Adrenal gland (tissue), 12 donors: ENCODE results near the gene RAB6B. TPM values are rescaled to one million over a fixed set of nuclear protein-coding genes. Genes with fewer than 3 reads are reported as not detected.

Source experiments
- DNase-seq, 7 donors: peaks; one replicate each; pipeline ENCODE4 v3.0.0-alpha.2; 2019 to 2020
- H3K27ac ChIP-seq, 5 donors: fragments of 200-600 bp; sonication (generic) in 4 of 5; 1 replicate in 3 of 5; 2 replicates in 2 of 5; pipeline versions ENCODE4 v1.5.1 to v1.8.0; 2016 to 2020; ENCODE audit warnings: mild to moderate bottlenecking in 1 of 5
- H3K27me3 ChIP-seq: fragments of 200-600 bp; 2 replicates; pipeline ENCODE4 v1.8.0; 2021
- H3K36me3 ChIP-seq, 2 donors: fragments of 200-600 bp; replicated peaks in 1 of 2; 1 replicate in 1 of 2; 2 replicates in 1 of 2; pipeline versions ENCODE4 v1.5.1 to v1.8.0; 2018 to 2022
- H3K4me1 ChIP-seq, 2 donors: fragments of 200-600 bp; replicated peaks in 1 of 2; 1 replicate in 1 of 2; 2 replicates in 1 of 2; pipeline versions ENCODE4 v1.5.1 to v1.8.0; 2018 to 2021
- H3K4me3 ChIP-seq, 4 donors: fragments of 200-600 bp; sonication (generic) in 3 of 4; one replicate each; pipeline ENCODE4 v1.5.1; 2016 to 2018
- H3K9me3 ChIP-seq, 3 donors: fragments of 200-600 bp; sonication (generic) in 1 of 3; replicated peaks in 1 of 3; 1 replicate in 2 of 3; 2 replicates in 1 of 3; pipeline versions ENCODE4 v1.5.1 to v1.8.0; 2016 to 2021
- POLR2A ChIP-seq, 2 donors: fragments of 450-650 bp; IDR thresholded peaks; one replicate each; pipeline ENCODE4 v1.6.1; 2017; ENCODE audit warnings: antibody characterized with exemption in 2 of 2, mild to moderate bottlenecking in 2 of 2, moderate library complexity in 1 of 2
- WGBS, 4 donors: extraction: QIAGEN DNeasy Blood & Tissue Kit in 2 of 4; methylation state at CpG; one replicate each; pipeline versions ENCODE4 v1.1.5 to v1.1.7; 2013 to 2017; 5-methylcytosine and 5-hydroxymethylcytosine counted together
- intact Hi-C, 2 donors: fragments of 100-400 bp; cut with DNase I; formaldehyde crosslinking; loops; one replicate each; pipeline versions ENCODE4 v1.14.1 to v1.15.0; 2022 to 2023
- polyA plus RNA-seq, 3 donors: library from polyadenylated mRNA; stranded (reverse); fragments of 200-250 nt in 2 of 3; fragments of 350-450 nt in 1 of 3; fragmentation: Illumina TruSeq in 1 of 3; extraction: RNeasy Lipid Tissue Mini Kit (QIAGEN cat#74804) in 1 of 3; gene quantifications; one replicate each; pipeline ENCODE4 v1.2.3, GENCODE V29; 2013 to 2014
- total RNA-seq, 9 donors: library from RNA; depleted of rRNA in 4 of 9; stranded (reverse); fragments of >200 nt in 4 of 9; fragments of 120-200 nt in 1 of 9; fragmentation: NEBNext Ultra II Directional in 1 of 9; extraction: Animal tissue kit (Norgen Biotek cat#: 25700) in 1 of 9; gene quantifications; one replicate each; pipeline versions ENCODE4 v1.1.0 to v1.2.4, GENCODE V29; 2013 to 2023
- TF ChIP-seq, protein P1 (sequence below), 6 experiments: fragments of 450-650 bp in 4 of 6; fragments of 200-600 bp in 2 of 6; sonication (generic) in 1 of 6; IDR thresholded peaks; 1 replicate in 5 of 6; 2 replicates in 1 of 6; pipeline versions ENCODE4 v1.5.1 to v1.8.0; 2016 to 2021; ENCODE audit warnings: antibody characterized with exemption in 6 of 6, mild to moderate bottlenecking in 2 of 6, moderate library complexity in 1 of 6
- donor health status: healthy with polysubstance abuse.
- donor health status: Bipolar disorder and iron deficiency.
- donor health status: DM: yes; HTN: yes; CAD: no.
- donor health status: DM: no; HTN: no; CAD: no.
- donor health status: DM: no; HTN: no; CAD: no.
- donor health status: DM: yes; HTN: yes; CAD: no.

The RAB6B gene
- total and polyA plus RNA-seq, 12 donors, result 1.4 to 14.5 (median 4.3) TPM

DNA sequence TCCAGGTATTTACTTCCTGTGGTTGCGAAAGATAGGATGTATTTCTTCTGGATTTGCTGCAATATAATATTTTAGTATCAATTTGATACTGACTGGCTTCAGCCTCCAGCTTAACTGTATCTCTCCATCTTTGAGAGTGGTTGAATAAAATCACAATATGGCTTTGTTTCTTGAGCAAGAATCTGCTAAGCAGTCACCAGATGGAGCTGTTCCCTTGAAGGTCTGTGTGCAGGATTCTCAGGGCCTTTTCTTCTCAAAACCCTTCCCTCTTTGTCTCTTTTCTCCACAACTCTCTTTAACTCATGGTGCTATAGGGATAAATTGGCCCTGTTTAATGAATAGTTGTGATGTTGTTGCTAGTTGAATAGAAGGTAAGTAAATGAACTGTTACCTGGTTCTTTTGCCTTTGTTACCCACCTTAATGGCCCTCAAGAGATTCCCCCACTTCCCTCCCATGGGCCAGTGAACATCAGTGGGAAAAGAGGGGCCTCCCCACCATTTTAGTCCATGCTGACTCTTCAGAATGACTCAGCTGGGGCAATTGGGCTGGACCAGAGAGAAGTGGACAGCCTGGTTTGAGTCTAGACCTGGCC, 34.8 kb upstream of the RAB6B start:
- peak in 2 of 7 donors; percentile 20 to 29 for DNase-seq
- intact Hi-C loops, result no loop called here
- no peaks in the 10 kb centered on the region for H3K36me3 ChIP-seq
- no peak overlapping the region for H3K27ac ChIP-seq
- no peaks in the 10 kb centered on the region for H3K27me3 ChIP-seq
- H3K4me1 ChIP-seq, result peaks cover 0 to 5% of the 10 kb centered on the region in 2 donors
- 67 to 84% (median 78%) methylated on average over 1 of the region's 1 CpG for WGBS, 4 donors
- no peak overlapping the region for H3K4me3 ChIP-seq
- TF ChIP-seq, protein P1, sequence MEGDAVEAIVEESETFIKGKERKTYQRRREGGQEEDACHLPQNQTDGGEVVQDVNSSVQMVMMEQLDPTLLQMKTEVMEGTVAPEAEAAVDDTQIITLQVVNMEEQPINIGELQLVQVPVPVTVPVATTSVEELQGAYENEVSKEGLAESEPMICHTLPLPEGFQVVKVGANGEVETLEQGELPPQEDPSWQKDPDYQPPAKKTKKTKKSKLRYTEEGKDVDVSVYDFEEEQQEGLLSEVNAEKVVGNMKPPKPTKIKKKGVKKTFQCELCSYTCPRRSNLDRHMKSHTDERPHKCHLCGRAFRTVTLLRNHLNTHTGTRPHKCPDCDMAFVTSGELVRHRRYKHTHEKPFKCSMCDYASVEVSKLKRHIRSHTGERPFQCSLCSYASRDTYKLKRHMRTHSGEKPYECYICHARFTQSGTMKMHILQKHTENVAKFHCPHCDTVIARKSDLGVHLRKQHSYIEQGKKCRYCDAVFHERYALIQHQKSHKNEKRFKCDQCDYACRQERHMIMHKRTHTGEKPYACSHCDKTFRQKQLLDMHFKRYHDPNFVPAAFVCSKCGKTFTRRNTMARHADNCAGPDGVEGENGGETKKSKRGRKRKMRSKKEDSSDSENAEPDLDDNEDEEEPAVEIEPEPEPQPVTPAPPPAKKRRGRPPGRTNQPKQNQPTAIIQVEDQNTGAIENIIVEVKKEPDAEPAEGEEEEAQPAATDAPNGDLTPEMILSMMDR (IDR thresholded peaks at IDR 0.05), result peak; percentile 19 to 63 (median 50)
- TF ChIP-seq POLR2A (IDR thresholded peaks at IDR 0.05), result no peak
- no peaks in the 10 kb centered on the region for H3K9me3 ChIP-seq

DNA sequence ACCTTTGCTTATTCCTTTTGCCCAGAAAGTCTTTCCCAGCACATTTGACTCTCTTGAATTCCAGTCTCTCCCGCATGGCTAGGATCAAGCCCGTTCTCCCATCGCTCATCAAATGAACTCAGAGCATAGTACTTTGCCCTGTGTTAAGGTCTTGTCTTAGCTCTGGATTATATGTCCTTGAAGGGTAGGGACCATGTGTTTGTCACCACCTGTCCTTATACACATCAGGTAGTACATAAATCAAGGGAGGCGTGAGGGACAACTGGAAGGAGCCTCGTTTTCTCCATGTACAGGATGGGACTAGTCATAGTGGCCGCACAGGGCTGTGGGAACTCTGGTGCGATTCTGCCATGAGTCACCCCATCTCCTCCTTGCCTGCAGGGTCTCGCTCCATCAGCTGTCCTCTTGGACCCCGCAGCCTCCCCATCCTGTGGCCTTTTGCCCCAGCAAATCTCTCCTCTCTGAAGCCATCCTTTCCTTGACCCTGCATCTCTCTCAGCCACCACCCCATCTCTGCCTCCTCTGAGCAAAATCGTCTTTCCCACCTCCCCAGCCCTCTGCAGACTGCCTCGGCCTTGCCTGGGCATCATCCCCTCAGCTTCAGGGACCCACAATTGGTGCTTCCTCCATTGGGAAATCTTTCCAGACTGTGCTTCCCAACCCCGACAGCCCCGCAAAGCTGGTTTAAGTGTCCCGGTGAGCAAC, 33.4 kb upstream of the RAB6B start:
- WGBS, 4 donors, result 76 to 83% (median 79%) methylated on average over 12 to 14 of the region's 14 CpGs
- no peaks in the 10 kb centered on the region for H3K36me3 ChIP-seq
- H3K4me1 ChIP-seq, result peaks cover 0 to 5% of the 10 kb centered on the region in 2 donors
- H3K27me3 ChIP-seq, result no peaks in the 10 kb centered on the region
- intact Hi-C loops, result loop anchor here (5.0 to 10.0 kb wide), 2 partner anchors 107 to 1194 kb away; no protein-coding TSS in a partner anchor
- H3K4me3 ChIP-seq, result no peak overlapping the region
- H3K27ac ChIP-seq, result no peak overlapping the region
- TF ChIP-seq, protein P1 (IDR thresholded peaks at IDR 0.05), result no peak
- TF ChIP-seq POLR2A (IDR thresholded peaks at IDR 0.05), result no peak
- DNase-seq, result peak in 1 of 7 donors; percentile 6
- no peaks in the 10 kb centered on the region for H3K9me3 ChIP-seq

DNA sequence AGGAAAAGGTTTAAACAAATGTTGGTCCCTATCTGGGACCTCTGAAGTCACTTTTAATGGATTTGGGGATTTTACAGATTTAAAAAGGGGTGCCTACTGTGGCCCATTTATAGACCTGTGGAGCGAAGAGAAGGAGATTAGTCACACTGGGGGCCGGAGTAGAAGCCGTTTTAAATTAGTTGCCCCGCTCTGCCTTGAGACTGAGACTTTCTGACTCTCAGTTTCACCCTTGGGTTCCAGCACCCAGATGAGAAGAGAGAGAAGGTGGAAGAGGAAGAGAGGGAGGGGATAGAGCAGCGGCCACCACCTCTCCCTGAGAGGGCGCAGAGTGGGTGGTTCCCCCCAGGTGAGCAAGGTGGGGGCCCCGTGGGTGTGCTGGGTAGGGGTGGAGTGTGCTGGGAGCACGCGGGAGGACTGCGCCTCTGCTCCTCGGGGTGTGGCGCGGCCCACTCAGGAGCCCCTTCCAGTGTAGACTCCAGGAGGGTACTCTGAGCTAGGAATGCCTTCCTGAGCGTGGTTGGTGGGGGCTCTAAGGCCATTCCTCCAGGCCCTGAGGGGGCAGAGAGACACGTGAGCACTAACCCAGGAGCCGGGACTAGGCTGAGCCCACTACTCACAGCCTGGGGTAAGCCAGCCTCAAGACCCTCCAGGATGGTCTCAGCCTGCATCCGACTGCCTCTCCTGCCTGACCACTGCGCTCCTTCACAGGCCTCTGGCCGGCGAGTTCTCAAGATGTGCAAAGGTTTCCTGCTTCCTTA, 32.6 kb upstream of the RAB6B start:
- WGBS, 4 donors, result 78 to 87% (median 79%) methylated on average over 18 to 20 of the region's 20 CpGs
- H3K4me1 ChIP-seq, result peaks cover 0 to 5% of the 10 kb centered on the region in 2 donors
- no peak overlapping the region for H3K27ac ChIP-seq
- no peaks in the 10 kb centered on the region for H3K36me3 ChIP-seq
- no peaks in the 10 kb centered on the region for H3K27me3 ChIP-seq
- intact Hi-C loops, result loop anchor here (5.0 to 10.0 kb wide), 2 partner anchors 106 to 1194 kb away; no protein-coding TSS in a partner anchor
- peak overlapping the region in 1 of 4 donors; percentile 80 for H3K4me3 ChIP-seq
- DNase-seq, result no peak
- no peaks in the 10 kb centered on the region for H3K9me3 ChIP-seq
- no peak for TF ChIP-seq POLR2A (IDR thresholded peaks at IDR 0.05)
- TF ChIP-seq, protein P1 (IDR thresholded peaks at IDR 0.05), result no peak

DNA sequence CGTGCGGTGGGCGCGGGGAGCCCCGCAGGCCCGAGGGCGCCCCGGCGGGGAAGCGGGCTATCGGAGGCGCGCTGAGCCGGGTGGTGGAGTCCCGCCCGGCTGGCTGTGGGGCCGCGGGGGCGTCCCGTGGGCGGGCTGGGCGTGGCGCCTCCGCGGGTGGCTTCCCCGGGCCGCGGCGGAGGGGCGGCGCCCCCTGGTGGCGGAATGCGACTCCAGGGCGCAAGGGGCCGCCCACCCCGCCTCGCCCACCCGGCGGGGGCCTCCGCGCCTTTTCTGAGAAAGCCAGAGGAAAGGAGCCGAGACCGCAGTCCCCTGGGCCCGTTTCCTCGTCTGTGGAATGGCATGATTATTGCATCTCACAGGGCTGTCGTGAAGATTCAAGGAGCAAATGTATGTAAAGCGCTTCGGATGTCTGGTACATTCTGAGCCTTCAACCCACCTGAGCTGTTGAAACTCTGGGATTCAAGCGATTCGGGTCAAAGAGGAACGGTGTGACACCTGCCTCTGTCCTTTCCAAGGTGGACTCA, 31.9 kb upstream of the RAB6B start:
- H3K9me3 ChIP-seq, result no peaks in the 10 kb centered on the region
- TF ChIP-seq, protein P1 (IDR thresholded peaks at IDR 0.05), result peak; percentile 13 to 88 (median 62)
- TF ChIP-seq POLR2A (IDR thresholded peaks at IDR 0.05), result no peak
- H3K27me3 ChIP-seq, result no peaks in the 10 kb centered on the region
- H3K27ac ChIP-seq, result no peak overlapping the region
- intact Hi-C loops, result loop anchor here (5.0 to 10.0 kb wide), 2 partner anchors 105 to 1193 kb away; no protein-coding TSS in a partner anchor
- H3K4me1 ChIP-seq, result peaks cover 0 to 5% of the 10 kb centered on the region in 2 donors
- H3K4me3 ChIP-seq, result peak overlapping the region in 2 of 4 donors; percentile 18 to 80
- peak in 6 of 7 donors; percentile 38 to 63 (median 52) for DNase-seq
- no peaks in the 10 kb centered on the region for H3K36me3 ChIP-seq
- 2 to 6% (median 4%) methylated on average over 4 to 51 of the region's 51 CpGs for WGBS, 4 donors
